ENCODE measurements around the gene ADAM10. TPM values are rescaled to one million over a fixed set of nuclear protein-coding genes. Genes with fewer than 3 reads are reported as not detected.

ADAM10 gene
- total RNA-seq, 1 donor from 2014 or later = 287 TPM

DNA sequence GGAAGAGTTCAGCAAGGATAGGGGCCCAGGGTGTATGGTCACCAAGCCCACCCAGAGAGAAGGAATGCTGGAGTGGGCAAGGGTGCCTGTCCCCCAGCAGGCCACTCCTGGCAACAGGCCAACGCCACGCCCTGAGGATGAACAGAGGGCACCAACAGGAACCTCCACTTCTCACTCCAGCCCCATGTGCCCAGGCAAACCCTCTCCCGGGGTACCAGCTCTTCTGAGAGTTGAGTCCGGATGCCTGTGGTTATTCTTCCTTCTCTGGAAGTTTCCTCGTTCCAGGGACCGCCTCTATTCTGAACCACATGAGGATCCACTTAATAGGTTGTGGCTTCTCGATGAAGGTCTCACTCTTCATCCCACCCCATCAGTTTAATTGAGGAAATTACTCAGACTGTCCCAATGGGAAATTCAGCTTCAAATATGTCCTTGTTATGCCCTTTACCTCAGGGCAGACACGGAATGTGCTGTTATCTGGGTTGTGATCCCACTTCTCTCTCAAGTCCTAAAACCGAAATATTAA is 203.4 kb downstream of the ADAM10 start:
- no peak for DNase-seq (ENCODE audit: low spot score)
- H3K36me3 Mint-ChIP-seq (ENCODE audit: low read depth, unreplicated experiment) = no peaks in the 10 kb centered on the region
- H3K9me3 Mint-ChIP-seq (ENCODE audit: unreplicated experiment) = no peaks in the 10 kb centered on the region
- TF ChIP-seq, protein P1, sequence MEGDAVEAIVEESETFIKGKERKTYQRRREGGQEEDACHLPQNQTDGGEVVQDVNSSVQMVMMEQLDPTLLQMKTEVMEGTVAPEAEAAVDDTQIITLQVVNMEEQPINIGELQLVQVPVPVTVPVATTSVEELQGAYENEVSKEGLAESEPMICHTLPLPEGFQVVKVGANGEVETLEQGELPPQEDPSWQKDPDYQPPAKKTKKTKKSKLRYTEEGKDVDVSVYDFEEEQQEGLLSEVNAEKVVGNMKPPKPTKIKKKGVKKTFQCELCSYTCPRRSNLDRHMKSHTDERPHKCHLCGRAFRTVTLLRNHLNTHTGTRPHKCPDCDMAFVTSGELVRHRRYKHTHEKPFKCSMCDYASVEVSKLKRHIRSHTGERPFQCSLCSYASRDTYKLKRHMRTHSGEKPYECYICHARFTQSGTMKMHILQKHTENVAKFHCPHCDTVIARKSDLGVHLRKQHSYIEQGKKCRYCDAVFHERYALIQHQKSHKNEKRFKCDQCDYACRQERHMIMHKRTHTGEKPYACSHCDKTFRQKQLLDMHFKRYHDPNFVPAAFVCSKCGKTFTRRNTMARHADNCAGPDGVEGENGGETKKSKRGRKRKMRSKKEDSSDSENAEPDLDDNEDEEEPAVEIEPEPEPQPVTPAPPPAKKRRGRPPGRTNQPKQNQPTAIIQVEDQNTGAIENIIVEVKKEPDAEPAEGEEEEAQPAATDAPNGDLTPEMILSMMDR (IDR thresholded peaks at IDR 0.05; ENCODE audit: unreplicated experiment) = no peak
- no peaks in the 10 kb centered on the region for H3K4me1 Mint-ChIP-seq (ENCODE audit: unreplicated experiment)
- no peak overlapping the region for H3K4me3 Mint-ChIP-seq (ENCODE audit: unreplicated experiment)
- no peak overlapping the region for H3K27ac Mint-ChIP-seq (ENCODE audit: unreplicated experiment)
- H3K27me3 Mint-ChIP-seq (ENCODE audit: unreplicated experiment) = peaks cover 5% of the 10 kb centered on the region

DNA sequence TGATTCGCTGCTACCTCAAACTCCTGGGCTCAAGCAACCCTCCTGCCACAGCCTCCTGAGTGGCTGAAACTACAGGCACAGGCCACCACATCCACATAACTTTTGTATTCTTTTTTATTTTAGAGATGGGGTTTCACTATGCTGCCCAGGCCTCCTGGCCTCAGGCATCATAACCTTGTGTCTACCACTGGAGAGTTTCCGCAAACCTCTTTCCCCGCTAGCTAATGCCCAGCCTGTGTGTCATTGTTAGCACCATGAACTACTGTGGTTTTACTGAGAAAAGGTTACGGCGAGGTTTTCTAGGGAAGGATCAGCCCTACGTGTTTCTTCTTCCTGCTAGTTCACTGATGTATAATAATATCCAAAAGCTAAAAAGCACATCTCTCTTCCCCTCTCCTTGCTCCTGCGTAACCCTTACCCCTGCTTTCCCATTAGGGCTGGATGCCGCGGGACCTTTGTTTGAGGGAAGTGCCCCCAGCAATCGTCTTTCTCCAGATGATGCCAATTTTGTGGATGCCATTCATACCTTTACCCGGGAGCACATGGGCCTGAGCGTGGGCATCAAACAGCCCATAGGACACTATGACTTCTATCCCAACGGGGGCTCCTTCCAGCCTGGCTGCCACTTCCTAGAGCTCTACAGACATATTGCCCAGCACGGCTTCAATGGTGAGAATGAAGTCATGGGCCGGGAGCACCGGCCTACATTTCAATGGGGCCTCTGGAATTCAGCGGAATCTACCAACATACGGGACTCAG is 204.0 kb downstream of the ADAM10 start:
- no peak overlapping the region for H3K4me3 Mint-ChIP-seq (ENCODE audit: unreplicated experiment)
- H3K27ac Mint-ChIP-seq (ENCODE audit: unreplicated experiment) = no peak overlapping the region
- H3K9me3 Mint-ChIP-seq (ENCODE audit: unreplicated experiment) = no peaks in the 10 kb centered on the region
- H3K4me1 Mint-ChIP-seq (ENCODE audit: unreplicated experiment) = no peaks in the 10 kb centered on the region
- peaks cover 6% of the 10 kb centered on the region for H3K27me3 Mint-ChIP-seq (ENCODE audit: unreplicated experiment)
- DNase-seq (ENCODE audit: low spot score) = no peak
- no peaks in the 10 kb centered on the region for H3K36me3 Mint-ChIP-seq (ENCODE audit: low read depth, unreplicated experiment)
- TF ChIP-seq, protein P1 (IDR thresholded peaks at IDR 0.05; ENCODE audit: unreplicated experiment) = no peak

DNA sequence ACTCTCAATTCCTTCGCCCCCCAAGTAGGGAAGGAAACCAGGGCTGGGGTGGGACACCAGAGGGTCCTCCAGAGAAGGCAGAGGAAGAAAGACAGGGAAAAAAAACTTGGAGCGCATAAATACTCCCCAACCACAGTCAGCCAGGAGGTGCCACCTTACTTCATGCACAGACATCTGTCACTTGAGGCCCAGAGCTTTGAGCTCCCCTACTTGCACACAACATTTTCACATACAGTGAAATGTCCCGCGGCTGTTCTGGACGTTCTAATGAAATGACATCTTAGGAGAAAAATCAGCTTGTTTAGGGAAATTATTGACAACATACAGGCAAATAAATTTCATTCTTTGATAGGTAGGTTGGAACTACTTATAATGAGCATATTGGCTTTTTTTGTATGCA is 204.8 kb downstream of the ADAM10 start:
- H3K27ac Mint-ChIP-seq (ENCODE audit: unreplicated experiment) = no peak overlapping the region
- H3K4me3 Mint-ChIP-seq (ENCODE audit: unreplicated experiment) = no peak overlapping the region
- TF ChIP-seq, protein P1 (IDR thresholded peaks at IDR 0.05; ENCODE audit: unreplicated experiment) = no peak
- DNase-seq (ENCODE audit: low spot score) = no peak
- H3K36me3 Mint-ChIP-seq (ENCODE audit: low read depth, unreplicated experiment) = no peaks in the 10 kb centered on the region
- no peaks in the 10 kb centered on the region for H3K9me3 Mint-ChIP-seq (ENCODE audit: unreplicated experiment)
- peaks cover 4% of the 10 kb centered on the region for H3K27me3 Mint-ChIP-seq (ENCODE audit: unreplicated experiment)
- no peaks in the 10 kb centered on the region for H3K4me1 Mint-ChIP-seq (ENCODE audit: unreplicated experiment)

DNA sequence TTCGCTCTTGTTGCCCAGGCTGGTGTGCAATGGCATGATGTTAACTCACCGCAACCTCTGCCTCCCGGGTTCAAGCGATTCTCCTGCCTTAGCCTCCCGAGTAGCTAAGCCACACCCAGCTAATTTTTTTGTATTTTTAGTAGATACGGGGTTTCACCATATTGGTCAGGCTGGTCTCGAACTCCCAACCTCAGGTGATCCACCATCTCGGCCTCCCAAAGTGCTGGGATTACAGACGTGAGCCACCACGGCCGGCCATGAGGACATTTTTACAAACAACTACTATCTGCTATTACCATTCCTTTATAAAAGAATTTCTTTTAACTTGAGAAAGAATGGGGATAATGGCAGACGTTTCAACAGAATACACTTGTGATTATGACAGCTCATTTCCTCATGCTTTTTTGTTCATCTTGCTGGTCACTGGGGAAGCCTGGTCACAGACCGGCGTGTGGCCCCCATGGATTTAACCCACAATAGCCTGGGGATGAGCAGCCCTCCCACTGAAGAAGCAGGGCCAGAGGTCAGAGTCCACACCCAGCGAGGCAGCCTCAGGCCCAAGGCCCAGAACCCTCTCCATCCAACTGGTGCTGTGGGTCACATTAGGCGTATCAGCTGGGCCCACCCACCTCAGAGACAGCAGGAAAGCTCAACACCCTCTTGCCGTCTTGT is 205.7 kb downstream of the ADAM10 start:
- no peak for DNase-seq (ENCODE audit: low spot score)
- Mint-ChIP-seq H3K36me3 (ENCODE audit: low read depth, unreplicated experiment) (no peaks in the 10 kb centered on the region), H3K4me1 (ENCODE audit: unreplicated experiment) (no peaks in the 10 kb centered on the region), H3K27me3 (ENCODE audit: unreplicated experiment) (peaks cover 4% of the 10 kb centered on the region), H3K27ac (ENCODE audit: unreplicated experiment) (no peak overlapping the region), H3K4me3 (ENCODE audit: unreplicated experiment) (no peak overlapping the region), H3K9me3 (ENCODE audit: unreplicated experiment) (no peaks in the 10 kb centered on the region)
- TF ChIP-seq, protein P1 (IDR thresholded peaks at IDR 0.05; ENCODE audit: unreplicated experiment) = no peak

Measured in endothelial cell (in vitro differentiated cells).